Inflammatory macrophage treated with lipopolysaccharide for 1 hour (primary cell): Measurements from ENCODE around the gene MRPL53.

ENCODE experiments used
- DNase-seq, 2 donors: peaks; one replicate each; pipeline ENCODE4 v3.0.0-alpha.2; 2020 to 2022

Gene MRPL53

GRCh38 chr2:74424995-74425406, 47.5 kb downstream of the MRPL53 start:
- DNase-seq, result no peak

- DNase-seq, result no peak
These were observed 48.1 kb downstream of the MRPL53 start for GRCh38 chr2:74424139-74424992.

GRCh38 chr2:74423231-74424095, 49.0 kb downstream of the MRPL53 start:
- no peak for DNase-seq
